ENCODE measurements around the gene TOM1L2.

TOM1L2 gene

DNA sequence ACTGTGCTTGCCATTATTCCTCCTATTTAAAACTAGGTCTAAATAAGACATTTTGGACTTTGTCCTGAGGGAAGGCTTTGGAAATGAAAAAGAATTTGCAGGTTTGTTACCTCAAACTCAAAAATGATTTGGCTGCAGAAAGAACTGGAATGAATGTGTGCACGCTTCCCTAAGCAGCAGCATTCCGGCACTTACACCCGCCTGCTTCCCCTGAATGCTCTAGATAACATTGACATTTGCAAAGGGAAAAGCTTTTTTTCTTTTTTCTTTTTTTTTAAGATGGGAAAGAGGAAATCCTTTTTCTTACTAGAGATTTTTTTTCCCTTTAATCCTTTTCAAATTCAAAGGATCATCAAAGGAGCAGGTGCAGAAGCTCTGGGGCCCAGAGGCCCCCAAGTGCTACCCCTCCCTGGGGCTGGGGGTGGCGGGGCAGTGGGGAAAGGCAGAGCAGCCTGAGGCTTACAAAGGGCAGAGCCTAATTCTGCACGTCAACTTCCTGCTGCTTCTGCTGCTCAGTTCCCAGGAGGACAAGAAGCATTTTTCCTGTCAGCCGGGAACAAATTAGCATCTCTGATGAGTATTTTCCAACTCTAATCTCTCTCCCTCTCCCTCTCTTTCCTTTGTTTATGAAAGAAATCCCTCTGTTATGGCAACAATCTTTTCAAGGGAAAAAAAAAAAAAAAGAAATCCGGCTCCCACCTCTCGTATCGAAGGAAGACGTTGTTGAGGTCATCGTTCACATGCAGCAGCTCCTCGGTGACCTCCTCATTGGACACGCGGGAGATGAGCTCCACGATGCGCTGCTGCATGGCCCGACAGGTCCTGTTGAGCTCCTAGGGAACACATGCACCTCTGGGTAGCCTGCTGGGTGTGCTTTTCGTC, 103.3 kb downstream of the TOM1L2 start:
- DNase-seq: no peak

DNA sequence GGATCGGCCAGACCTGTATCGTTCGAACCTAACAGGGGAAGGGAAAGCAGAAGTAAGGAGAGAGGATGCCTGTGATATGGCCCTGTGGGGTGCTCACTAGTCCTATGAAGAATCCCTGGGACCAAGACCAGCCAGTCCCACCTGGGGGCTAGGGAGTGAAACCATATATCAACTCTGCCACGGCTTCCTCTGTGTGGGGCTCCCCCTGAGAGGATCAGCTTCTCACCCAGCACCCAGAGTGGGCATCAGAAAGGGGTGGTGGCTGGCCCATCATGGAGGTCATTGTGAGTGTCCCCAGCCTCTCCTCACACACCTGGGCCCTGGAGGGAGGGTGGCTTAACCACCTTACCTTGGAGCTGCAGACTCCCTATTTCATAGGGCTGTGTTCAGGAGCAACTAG, 105.3 kb downstream of the TOM1L2 start:
- DNase-seq: no peak

- DNase-seq: no peak
Observed at GRCh38 chr17:17866425-17866824, 105.8 kb downstream of the TOM1L2 start.

DNA sequence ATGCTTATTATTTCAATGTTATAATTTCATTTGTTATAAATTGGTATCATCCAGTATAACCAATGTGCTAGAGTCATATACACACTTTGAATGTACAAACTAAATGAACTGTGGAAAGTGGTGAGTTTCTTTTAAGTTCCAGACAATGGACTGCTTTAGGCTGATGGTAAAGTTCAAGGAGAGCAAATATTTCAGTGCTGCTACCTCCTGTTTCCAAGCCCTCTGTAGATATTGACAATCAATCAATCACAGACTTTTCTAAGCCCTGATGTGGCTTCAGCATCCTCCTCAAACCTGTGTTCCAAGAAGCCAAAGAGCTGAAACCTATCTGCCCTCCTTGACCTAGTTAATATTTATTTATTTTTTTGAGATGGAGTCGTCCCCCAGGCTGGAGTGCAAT, 107.2 kb downstream of the TOM1L2 start:
- no peak for DNase-seq

DNA sequence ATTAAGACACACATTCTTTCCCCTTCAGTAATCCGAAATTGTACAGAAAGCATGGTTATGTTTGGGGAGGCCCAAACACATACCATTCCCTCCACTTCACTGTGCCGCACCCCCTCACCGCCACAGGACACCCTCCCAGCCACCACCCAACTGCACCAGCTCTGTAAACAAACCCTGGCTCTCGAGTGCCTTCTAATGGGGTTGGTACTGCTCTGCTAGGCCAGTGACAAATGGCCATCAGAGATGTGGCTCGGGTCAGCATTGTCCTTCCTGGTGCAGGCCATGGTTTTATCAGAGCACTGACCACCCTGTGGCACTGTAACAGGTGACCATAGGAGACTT, 111.5 kb downstream of the TOM1L2 start:
- DNase-seq: no peak

DNA sequence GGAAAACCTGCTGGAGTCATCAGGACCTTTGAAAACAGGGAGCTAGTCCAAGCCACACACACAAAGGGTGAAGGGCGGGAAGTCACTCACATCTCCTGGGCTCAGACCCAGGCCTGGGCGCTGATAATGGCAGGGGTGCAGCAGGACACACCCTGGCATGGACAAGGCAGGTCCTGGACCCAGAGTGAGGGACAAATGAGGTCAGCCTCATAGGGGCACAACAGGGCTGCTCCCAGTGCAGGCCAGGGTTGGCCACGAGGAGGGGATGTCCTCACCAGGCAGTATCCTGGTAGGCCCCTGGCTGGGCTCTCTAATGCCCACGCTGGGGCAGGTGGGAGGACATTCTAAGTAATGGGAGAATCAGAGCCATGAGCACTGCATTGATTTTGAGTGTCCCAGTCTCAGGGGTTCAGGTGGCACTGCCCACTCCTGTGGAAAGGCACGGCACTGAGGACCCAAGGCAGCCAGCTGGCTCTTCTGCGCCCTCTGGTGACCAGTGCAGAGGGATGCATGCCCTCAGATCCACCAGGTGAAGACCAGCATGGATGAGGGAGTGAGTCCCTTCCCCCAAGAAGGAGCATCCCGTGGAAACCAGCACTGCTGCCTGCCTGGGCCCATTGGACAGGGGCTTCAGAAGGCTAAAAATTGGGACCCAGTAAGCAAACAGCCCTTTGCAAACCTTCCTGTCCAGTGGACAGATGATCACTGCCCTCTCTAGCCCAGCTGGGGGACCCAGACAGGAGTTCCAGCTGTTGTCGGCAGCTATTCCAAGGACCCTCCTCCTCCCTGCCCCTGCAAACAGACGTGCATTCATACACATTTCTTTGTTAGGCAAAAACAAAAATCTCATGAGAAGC, 112.1 kb downstream of the TOM1L2 start:
- DNase-seq: peak; percentile 79

- no peak for DNase-seq
Observed at GRCh38 chr17:17857496-17857895, 114.7 kb downstream of the TOM1L2 start.

- DNase-seq: no peak
Observed at GRCh38 chr17:17856386-17856785, 115.8 kb downstream of the TOM1L2 start.

GRCh38 chr17:17855976-17856375, 116.2 kb downstream of the TOM1L2 start:
- no peak for DNase-seq

DNA sequence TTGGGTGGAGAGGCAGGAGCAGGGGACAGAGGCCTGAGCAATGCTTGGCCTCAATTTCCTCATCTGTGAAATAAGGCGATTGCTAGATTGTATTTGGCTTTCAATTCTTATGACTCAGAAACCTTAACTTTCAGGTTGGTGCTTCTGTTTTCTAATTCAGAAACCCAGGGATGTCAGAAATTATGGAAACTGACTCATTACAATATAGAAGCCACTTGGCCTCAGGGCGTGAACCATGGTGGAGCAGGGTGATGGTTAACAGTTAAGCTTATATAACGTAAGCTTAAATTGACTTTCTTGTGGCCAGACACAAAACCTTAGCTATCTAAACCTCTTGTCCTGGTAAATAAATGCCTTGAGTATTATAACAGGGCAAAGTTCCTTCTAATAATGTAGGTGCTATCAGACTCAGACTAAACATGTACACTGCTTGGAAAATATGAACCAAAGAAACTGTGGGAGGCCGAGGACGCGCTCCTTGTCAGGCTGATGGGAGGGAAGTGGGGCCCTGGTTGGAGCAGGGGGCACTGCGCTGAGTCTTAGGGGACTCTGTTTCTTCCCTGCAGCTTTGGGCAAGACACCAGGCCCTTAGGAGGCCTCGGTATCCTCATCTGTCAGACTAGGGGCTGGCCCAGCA, 118.3 kb downstream of the TOM1L2 start:
- DNase-seq: peak; percentile 90

GRCh38 chr17:17852930-17853329, 119.3 kb downstream of the TOM1L2 start:
- peak; percentile 58 for DNase-seq

DNA sequence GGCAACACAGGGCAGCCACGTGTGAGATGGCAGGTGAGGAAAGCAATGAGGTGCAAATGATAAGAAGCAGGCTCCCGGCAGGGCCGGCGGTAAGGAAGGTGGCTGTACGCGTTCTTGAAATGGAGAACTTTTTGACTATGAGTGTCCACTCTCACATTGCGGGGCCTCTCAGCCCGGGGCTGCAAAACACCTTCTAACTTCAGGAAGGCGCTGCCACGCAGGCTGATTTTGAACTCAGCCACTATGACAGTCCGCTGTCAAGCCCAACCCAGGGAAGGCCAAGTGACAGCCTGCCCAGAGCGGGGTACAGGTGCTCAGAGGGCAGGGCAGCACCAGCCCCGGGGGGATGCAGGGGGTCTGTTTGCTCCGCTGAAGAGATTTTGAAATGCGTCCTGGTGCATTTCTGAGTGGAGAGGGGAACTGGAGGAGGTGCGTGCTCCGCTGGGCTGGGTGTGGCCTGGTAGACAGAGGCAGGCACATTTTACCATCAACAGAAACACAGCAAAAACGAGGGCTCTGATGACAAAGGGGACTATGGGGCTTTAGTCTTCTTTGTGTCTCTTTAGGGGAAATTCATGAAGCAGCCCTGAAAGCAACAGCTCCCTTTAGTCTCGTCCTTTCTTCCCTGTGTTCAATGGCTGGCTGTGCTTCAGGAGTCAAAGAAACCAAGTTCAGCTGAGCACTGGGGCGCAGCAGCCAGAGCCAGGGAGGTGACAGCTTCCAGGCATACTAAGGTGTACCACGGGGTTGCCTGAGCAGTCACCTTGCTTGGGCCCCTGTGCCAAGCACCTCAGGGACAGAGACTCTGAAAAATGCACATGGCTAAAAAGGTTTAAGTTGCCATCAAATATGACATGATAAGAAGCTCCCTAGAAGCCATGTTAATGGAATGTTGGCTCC, 120.8 kb downstream of the TOM1L2 start:
- no peak for DNase-seq

DNA sequence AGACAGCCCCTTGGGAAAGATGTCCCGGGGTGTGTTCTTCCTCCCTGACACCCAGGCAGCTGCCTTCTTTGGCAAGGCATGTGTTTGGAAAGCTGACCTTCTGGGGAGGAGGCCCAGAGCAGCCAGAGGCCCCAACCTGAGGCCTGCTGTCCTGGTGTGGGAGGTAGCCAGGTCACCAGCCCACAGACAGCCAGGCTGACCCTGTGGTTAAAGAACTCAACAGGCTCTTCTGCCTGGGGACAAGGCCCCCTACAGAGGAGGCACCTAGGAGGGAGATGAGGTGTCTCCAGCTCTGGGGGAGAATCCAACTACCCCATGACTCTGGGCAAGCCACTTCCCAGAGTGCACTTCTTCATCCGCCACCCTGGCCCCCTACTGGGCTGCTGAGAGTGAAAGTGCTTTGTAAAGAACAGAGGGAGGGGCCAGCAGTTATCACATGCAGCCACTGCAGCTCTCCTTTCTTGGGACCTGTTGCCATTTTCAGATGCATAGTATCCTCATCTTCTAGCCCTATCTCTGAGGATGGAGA, 122.3 kb downstream of the TOM1L2 start:
- peak; percentile 89 for DNase-seq

- DNase-seq: peak; percentile 96
Observed at GRCh38 chr17:17849147-17849820, 122.9 kb downstream of the TOM1L2 start.

- DNase-seq: no peak
Observed at GRCh38 chr17:17848311-17849082, 123.7 kb downstream of the TOM1L2 start.

DNA sequence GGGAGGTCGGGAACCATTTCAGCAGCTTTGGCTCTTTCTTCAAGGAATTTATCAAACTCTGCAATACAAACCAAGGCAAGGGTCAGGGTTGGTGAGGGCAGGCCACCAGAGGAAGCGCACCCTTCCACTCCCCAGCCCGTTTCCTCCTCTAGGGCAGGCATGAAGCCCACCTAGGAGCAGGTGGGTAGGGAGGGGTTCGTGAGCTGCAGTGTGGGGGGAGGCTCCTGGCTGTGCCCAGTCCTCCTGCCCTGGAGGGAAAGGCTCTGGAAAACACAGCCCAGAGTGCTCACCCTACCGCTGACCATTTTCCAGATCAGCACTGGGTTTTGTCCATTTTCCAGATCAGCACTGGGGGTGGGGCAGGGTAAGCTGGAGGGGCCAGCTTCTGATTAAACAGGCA, 124.5 kb downstream of the TOM1L2 start:
- DNase-seq: no peak

GRCh38 chr17:17847118-17847689, 125.0 kb downstream of the TOM1L2 start:
- no peak for DNase-seq

GRCh38 chr17:17846645-17847044, 125.6 kb downstream of the TOM1L2 start:
- DNase-seq: no peak

DNA sequence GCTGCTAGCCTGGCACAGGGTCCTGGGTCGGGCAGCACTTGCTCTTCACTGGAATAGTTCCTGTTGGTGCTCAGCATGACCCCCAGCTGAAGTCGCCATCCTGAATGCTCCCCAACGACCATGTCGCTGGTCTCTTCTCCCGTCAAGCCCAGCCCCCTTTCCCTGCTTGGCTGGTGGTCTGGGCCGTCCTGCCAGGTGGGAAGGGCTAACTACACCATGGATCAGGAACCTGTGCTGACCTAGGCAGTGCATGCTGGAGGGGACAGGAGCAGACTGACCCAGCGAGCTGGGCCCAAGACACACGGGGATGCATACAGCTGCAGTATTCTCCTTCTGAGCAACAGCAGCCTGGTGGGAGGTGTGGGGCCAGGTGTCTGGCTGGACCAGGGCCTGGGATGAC, 126.2 kb downstream of the TOM1L2 start:
- DNase-seq: no peak

- DNase-seq: no peak
Observed at GRCh38 chr17:17845046-17845775, 127.0 kb downstream of the TOM1L2 start.

Measured in activated CD4-positive, alpha-beta T cell treated with anti-CD3 and anti-CD28 coated beads, Interleukin-2, Interleukin-6, amounts not matched to agents 100 ng/mL and 50 ng/mL, durations not matched to agents 16 hours and 8 hours (primary cell).